Raji (cell line): ENCODE data around the gene UBAC2.

ENCODE experiments used
- POLR2A ChIP-seq: IDR thresholded peaks from 2 replicates; pipeline ENCODE4 v1.6.1; 2011; ENCODE audit warnings: low read depth, low read length, control low read depth; ENCODE audit not compliant: insufficient read depth

The UBAC2 gene

DNA sequence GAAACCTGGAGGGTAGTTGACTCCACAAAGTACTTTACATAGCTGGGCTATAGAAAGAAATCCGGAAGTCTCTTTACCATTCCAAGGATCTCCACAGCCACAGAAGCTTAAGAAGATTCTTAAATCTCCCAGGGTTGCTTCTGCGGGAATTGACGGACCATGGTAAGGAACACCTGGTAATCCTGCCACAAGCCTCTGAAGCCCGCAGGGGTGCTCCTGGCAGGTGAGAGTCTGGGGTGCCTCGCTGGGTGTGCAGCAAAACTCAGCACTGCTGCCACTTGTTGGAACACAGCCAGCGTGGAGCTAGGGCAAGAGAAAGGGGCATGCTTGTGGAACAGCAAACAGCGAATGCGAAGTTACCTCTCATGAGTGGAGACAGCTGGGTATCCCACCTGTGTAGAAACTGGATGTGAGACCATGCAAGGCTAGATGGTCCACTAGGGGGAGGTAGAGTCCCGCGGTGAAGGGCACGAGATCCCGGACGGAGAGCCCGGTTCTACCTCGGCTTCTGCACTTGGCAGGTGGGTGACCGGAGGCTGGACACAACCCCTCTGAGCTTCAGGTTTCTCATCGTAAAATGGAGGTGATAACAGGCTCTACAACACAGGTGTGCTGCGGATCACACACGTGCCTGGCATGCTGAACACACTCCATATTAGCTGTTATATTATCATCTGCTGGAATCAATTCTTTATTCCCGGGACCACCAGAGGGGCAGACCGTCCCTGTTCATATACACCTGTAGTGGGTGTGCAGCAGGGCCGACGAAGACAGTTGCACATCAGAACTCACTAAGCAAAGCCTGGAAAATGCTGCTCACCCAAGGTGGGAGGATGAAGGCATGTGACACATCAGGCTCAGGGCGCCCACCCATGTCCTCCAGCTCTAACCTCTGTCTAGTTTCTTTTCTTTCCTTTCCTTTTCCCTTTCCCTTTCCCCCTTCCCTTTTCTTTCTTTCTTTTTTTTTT is 24.1 kb upstream of the UBAC2 start:
- no peak for TF ChIP-seq POLR2A

DNA sequence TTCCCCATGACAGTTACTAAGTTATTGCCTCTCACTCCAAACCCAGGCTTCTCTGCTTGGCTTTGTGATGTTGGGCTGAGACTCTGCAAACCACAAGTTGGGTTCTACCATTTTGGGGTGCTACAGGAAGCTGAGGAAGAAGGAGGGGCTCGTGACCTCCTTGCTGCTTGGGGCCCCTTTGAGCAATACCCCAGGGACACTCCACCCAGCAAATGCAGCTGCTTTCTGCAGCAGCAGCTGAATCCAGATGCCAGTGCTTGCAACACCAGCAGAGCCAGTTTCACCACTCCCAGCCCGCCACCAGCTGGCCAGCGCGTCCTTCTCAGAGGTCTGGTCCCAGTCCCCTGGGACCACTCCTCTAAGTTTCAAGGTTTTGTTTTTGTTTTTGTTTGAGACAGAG is 22.0 kb upstream of the UBAC2 start:
- no peak for TF ChIP-seq POLR2A

DNA sequence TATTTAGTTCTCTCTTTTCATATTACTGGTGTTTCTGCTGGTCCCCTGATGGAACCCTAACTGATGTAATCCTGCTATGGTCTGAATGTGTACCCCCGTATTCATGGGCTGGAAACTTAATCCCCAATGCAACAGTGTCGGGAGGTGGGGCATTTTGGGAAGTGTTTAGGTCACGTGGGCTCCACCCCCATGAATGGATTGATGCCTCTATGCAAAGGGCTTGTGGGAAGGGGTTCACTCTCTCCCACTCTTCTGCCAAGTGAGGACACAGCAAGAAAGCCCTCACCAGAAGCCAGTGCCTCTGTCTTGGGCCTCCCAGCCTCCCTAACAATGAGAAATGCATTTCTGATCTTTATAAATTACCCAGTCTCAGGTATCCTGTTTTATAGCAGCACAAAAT is 21.2 kb upstream of the UBAC2 start:
- no peak for TF ChIP-seq POLR2A

DNA sequence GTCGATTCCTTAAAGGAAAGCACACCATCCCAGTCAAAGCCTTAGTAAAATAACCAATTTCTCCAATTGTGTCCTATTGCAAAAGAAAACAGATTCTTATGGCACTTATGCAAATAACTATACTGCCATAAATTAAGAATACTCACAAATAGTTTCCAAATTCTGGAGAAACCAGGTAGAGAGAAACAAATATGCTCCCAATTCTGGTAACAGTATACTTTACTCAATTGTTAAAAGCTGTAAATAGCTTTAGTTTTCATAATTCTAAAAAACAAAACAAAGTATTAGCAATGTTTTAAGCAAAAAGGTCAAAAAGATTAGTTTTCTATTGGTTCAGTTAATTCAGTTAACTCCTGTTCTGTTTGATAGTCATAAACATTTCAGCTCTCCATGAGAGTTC is 18.2 kb upstream of the UBAC2 start:
- TF ChIP-seq POLR2A: no peak

DNA sequence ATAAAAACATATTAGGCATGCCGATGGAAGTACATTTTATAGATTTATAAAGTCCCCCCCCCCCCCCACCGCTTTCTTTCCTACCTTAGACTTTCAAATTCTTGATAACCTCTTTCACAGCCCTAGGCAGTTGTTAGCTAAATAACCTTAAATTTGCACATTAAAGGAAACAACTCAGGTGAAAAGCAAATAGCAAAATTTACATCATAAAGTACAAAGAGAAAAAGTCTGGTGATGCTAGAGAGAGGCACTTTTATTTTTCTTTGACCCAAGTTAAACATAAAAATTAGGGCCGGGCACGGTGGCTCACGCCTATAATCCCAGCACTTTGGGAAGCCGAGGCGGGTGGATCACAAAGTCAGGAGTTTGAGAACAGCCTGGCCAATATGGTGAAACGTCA is 15.0 kb upstream of the UBAC2 start:
- TF ChIP-seq POLR2A: no peak

DNA sequence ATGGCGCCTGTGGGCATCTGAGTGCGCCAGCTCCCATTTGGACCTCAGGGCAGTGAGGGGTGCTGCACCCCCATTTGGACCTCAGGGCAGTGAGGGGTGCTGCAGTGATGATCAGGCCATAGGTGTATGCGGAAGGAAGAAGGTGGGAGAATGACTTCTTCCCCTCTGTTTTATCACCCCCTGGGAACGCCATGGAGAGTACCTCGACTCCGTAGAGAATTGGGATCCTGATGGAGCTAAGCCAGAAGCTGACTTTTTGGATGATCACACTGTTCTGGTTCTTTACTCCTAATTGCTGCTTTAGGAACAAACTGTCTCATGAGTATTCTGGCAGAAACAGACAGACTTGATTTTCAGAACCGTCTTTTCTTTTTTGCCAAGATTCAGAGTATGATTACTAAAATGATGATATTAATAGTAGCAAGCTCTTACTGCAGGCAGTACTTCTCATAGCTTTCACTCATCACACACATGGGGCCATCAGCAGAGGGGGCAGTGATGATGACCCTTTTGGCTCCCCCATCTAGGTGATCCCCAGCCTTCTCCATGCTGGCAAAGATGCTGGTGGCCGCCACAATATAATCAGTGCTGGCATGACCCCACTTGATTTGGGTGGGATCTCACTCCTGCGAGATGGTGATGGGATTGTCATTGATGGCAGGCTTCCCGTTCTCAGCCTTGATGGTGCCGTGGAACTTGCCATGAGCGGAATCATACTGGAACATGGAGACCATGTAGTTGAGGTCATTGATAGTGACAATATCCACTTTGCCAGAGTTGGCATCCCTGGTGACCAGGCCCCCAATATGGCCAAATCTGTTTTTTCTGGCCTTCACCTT is 10.3 kb upstream of the UBAC2 start:
- TF ChIP-seq POLR2A: no peak

DNA sequence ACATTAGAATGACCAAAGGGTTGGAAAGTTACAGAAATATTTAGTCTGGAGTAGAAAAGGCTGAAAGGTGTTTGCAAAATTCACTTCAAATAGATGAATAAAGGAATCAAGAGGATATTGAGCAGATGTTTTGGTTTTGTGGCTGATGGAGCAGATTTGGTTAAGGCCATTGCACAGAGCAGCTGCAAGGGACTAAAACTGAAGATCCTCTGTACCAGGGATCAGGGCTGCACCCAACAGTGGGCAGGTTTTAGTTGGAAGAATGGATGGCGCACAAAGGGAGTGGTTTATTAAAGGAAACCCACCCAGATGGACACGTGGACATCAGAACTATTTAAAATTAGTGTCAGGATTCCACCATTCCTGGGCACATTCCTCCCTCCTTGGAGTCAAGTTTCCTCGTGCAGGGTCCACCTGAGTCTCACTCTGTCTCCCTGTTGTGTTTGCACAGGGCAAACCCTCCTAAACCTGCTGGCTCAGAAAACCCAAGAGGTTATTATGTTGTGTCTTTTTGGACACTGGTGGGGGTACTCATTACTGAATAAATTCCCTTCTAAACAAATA is 9.2 kb upstream of the UBAC2 start:
- no peak for TF ChIP-seq POLR2A

DNA sequence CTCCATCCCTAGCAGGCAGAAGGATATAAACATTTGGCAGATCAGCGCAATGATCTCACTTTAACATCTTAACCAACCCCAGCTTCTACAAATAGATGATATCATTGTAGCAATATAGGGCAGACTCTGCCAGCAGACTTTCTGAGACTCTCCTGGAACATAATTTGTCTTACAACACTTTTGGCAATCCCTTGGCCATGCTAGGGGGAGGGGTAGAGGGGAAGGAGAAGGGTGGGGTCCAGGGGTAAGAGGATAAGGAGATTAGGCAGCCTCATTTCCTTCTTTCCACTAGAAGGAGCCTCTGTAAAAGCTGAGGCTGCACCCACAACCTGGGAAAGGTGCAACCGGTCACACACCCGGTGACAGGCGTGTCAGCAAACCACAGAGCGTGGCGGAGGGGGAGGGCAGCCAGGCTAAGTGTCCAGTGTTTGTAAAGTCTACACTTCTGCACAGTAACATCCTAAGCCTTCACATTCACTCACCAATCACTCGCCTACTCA is 8.7 kb upstream of the UBAC2 start:
- TF ChIP-seq POLR2A: no peak

DNA sequence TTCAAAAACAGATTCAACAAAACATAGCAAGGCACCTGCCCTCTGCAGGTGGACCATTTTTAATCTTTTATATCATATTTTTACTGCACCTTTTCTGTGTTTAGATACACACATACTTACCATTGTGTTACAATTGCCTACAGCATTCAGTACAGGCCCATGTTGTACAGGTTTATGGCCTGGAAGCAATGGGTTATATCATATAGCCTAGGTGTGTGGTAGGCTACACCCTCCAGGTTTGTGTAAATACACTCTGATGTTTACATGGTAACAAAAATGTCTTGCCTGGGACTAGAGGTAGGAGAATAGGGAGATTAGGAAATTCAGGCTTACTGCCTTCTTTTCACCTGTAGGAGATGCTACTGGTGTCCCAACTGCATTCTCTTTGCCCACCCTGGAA is 8.2 kb upstream of the UBAC2 start:
- no peak for TF ChIP-seq POLR2A

DNA sequence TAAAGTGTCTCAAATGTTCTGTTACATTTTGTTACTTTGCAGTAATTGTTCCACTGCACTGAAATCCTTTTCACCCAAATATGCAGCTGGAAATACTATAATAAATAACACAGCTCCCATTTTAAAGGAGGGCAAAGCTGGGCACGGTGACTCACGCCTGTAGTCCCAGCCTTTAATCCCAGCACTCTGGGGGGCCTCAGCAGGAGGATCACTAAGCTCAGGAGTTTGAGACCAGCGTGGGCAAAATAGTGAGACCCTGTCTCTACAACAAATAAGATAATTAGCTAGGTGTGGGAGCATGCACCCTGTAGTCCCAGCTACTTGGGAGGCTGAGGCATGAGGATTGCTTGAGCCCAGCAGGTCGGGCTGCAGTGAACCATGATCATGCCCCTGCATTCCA is 7.5 kb upstream of the UBAC2 start:
- no peak for TF ChIP-seq POLR2A

DNA sequence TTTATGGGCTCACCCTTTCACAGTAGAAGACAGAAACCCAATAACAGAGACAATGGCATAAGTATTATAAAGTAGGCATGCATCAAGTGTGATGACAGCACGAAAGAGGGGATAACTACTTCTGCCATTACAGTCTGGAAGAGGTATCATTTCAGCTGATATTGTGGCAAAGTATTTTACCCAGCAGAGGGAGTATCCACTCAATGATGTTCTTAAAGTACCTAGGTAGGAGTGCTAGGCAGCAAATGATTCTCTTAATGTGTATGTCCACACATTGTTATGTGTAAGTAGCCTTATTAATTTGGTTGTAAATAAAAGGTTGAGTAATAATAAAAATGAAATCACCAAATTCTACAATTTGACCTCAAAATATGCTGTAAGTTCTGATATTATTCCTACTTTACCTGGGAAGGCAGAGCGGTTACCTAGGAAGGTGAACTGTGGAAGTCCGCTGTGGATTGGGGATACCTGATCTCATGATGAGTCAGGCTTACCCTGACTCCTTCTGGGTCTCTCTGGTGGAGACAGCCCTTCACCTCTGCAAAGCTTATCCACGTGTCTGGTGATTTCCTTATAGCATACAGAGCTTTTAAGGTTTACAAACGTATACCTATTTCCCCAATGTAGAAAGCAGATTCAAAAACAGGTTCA is 4.1 kb upstream of the UBAC2 start:
- 0 out of 2 replicates have a peak, but pooled peaks have one; percentile 13 for TF ChIP-seq POLR2A

DNA sequence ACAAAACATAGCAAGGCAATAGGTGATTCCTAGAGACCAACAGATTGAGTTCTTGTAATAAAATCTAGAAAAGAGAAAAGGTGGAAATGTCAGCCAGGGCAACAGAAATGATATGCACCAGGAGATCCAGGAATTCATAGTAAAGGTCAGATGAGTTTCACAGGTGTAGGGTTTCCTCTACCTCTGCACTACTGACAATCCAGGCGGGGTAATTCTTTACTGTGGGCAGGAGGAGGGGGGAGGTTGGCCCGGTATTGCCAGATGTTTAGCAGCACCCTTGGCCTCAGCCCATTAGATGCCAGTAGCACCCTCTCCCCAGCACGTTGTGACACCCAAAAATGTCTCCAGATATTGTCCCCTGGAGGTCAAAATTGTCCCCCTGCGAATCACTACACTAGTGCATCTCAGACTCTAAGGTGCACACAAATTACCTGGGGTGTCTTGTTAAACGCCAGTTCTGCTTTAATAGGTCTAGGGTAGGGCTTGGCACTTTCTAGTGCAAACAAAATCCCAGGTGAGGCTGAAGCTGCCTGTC is 3.5 kb upstream of the UBAC2 start:
- no peak for TF ChIP-seq POLR2A

DNA sequence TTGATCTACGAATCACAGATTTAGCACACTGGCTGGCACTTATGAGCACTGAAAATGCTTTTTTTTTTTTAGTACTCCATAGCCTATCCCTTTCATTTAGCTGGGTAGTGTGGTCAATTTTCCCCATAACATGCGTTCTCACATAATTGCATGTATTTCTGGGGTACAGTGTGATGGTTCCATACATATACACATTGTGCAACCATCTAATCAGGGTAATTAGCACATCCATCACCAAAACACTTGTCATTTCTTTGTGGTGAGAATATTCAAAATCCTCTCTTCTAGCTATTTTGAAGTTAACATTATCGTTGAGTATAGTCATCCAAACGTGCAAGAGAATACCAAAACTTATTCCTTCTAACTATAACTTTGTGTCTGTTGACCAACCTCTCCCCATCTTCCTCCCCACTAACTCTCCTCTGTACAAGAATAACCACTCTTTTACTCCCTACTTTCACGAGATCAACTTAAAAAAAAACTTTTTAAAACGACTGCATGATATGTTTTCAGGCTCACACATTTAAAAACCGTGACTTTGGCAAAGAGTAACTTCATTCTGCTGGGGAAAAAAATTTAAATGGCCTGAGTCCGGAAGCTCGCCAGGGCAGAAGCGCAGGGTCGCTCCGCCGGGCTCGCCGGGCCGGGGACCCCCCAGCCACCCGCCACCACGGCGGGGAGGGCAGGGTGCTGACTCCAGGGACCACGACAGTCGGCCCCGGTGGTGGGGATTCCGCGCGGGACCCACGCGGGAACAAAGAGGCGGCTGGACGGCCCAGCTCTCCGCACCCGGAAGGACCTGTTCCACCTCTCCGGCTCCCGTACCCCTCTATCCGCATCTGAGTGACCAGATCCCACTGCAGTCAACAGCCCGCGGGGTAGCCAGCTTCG is 868 bp upstream of the UBAC2 start:
- TF ChIP-seq POLR2A: peak; percentile 10; the same call in 1 of the 2 replicates

DNA sequence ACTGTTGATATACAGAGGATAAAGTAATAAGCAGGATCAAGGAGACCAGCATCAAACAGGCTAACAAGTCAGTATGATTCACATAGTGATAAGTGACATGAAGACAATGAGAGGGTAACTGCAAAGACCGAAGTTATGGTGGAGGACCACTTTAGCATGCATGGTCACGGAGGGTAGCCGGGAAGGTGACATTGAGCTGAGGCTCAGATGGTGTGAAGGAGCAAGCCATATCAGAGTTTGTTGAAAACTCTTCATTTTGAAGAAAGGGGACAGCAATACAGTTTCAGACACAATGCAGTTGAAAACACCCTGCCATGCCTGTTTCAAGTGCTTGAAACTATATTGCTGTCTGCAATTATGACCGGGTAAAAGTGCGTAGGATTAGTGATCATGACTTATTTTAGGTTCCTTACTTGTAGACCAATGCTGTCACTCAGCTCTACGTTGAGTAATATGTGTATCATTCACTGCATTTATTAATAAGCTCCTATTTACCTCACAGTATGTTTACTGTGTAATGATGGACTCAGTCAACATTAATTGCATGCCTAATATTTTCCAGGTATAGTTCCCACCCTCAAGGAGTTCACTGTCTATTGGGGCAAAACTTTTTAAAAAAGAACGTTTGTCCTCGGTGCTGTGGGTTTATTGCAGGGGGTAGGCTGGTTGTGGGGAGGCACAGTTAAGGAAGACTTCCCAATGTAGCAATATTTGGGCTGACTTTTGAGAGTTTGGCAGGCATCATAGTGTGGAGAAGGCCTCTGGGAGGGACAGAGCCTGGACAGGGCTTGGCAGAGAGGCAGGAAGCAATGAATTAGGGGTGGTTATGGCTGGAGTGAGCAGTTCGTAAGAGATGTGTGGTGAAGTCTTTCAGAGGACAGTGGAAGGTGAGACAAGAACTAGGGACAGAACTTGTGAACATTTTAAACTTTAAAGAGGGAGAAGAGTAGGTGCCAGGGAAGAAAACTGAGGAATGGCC is 3.2 kb downstream of the UBAC2 start:
- TF ChIP-seq POLR2A: no peak
